H7 (cell line): ENCODE data around the gene ARHGEF5. TPM values are rescaled to one million over a fixed set of nuclear protein-coding genes. Genes with fewer than 3 reads are reported as not detected.
A peak's percentile ranks its signal among the peaks of the same experiment; 100 is the strongest.
"Not testable (repeated sequence)": the region's sequence is repeated elsewhere in the genome, so short reads cannot be mapped to it uniquely, and the experiment has no call there.

Experiments
- DNase-seq: peaks from one replicate; pipeline ENCODE4 v3.0.0; 2012
- H3K27me3 ChIP-seq: 2 replicates; pipeline ENCODE4 v1.6.0; 2011; ENCODE audit warnings: mild to moderate bottlenecking, low read length; ENCODE audit not compliant: control insufficient read depth, insufficient read depth
- H3K36me3 ChIP-seq: replicated peaks from 2 replicates; pipeline ENCODE4 v1.5.1; 2011; ENCODE audit warnings: low read length; ENCODE audit not compliant: control insufficient read depth, insufficient read depth
- H3K4me3 ChIP-seq: 2 replicates; pipeline ENCODE4 v1.5.1; 2011; ENCODE audit warnings: low read depth, mild to moderate bottlenecking, control low read depth, low read length, moderate library complexity; ENCODE audit not compliant: insufficient read depth
- total RNA-seq: library from RNA; depleted of rRNA; stranded (reverse); fragments of >200 nt; shearing (Covaris generic); gene quantifications from 2 replicates; pipeline ENCODE4 v1.2.3, GENCODE V29; 2014; rRNA removed

ARHGEF5 gene
- 10.4 and 15.9 TPM in 2 replicates for total RNA-seq

DNA sequence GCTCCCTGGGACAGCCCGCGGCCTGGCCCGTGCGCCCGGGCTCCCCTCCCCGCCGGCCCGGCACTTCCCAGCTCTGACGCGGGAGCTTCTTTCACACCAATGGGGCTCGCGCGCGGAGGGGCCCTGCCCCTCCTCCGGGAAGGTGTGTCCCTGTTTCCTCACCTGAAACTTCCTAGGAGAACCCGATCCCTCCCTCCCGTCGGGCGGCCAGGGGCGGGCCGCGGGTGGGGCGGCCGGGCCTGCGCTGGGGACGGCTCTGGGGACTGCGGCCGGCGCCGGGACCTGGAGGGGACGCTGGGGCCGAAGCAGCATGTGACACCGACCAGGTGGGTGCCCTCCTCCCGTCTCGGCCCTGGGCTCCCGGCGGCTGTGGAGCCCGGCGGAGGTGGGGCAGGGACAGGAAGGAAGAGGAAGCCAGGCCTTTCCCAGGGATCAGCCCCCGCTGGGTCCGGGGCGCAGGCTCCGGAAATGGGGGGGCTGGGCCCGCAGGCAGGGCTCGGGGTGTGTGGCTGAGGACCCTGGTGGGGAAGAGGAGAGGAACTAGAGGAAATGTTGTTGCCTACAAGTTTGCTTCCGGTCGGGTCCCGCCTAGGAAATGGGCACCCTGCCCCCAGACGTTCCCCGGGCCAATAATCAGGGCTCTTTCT lies at the start of gene ARHGEF5:
Gene ARHGEF5 (plus strand): TSS at position 227 of the 647 bp plus-strand sequence. CDS start 7,268 bp downstream, outside the sequence.
- not testable (repeated sequence) for H3K27me3 ChIP-seq, DNase-seq, H3K36me3 ChIP-seq
- H3K4me3 ChIP-seq, result peak within 1 kb of the TSS; percentile 26; the same call in 1 of the 2 replicates

DNA sequence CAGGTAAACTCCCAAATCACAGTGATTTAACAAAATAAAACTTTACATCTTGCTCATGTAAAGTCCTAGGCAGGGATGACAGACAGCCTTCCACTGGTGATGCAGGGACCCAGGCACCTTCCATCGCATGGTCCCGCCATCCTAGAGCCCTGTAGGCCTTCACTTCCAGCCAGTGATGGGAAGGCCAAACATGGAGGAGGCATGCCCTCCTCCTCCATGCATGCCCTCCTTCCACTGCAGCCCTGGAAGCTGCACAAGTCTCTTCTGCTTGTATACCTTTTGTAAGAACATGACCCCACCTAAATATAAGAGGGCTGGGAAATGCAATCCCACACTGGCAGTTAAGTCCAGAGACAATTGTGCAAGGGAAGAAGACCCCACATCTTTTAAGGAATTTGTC lies 45.5 kb upstream of the ARHGEF5 start:
- H3K27me3 ChIP-seq, H3K36me3 ChIP-seq, DNase-seq, H3K4me3 ChIP-seq: not testable (repeated sequence)

GRCh38 chr7:144311218-144311617 lies 44.0 kb upstream of the ARHGEF5 start:
- DNase-seq, H3K27me3 ChIP-seq, H3K36me3 ChIP-seq, H3K4me3 ChIP-seq: not testable (repeated sequence)

GRCh38 chr7:144311872-144312469 lies 43.2 kb upstream of the ARHGEF5 start, which contains the start of gene OR2A1:
OR2A1 (plus strand) TSS chr7:144312419; CDS start chr7:144318125, 5,706 bp downstream.
- H3K4me3 ChIP-seq, H3K36me3 ChIP-seq, DNase-seq, H3K27me3 ChIP-seq: not testable (repeated sequence)

GRCh38 chr7:144317537-144317936 lies 37.7 kb upstream of the ARHGEF5 start:
- H3K27me3 ChIP-seq, H3K36me3 ChIP-seq, DNase-seq, H3K4me3 ChIP-seq: not testable (repeated sequence)

- H3K27me3 ChIP-seq, H3K4me3 ChIP-seq, H3K36me3 ChIP-seq, DNase-seq: not testable (repeated sequence)
Observed at GRCh38 chr7:144319547-144319946, 35.7 kb upstream of the ARHGEF5 start.

GRCh38 chr7:144321677-144322206 lies 33.5 kb upstream of the ARHGEF5 start:
- H3K36me3 ChIP-seq, DNase-seq, H3K27me3 ChIP-seq, H3K4me3 ChIP-seq: not testable (repeated sequence)

- not testable (repeated sequence) for H3K4me3 ChIP-seq, H3K36me3 ChIP-seq, H3K27me3 ChIP-seq, DNase-seq
Observed at GRCh38 chr7:144323359-144323758, 31.8 kb upstream of the ARHGEF5 start.

DNA sequence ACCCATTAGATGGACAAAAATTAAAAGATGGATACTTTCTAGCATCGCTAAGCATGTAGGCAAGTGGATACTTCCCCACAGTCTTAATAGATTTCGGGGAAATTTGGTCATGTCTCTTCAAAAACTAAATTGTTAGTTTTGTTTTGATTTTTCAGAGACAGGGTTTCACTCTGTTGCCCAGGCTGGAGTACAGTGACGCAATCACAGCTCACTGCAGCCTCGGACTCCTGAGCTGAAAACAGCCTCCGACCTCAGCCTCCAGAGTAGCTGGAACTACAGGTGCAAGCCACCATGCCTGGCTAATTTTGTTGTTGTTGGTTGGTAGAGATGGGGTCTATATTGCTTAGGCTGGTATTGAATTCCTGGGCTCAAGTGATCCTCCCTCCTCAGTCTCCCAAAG lies 29.3 kb upstream of the ARHGEF5 start:
- not testable (repeated sequence) for DNase-seq, H3K4me3 ChIP-seq, H3K27me3 ChIP-seq, H3K36me3 ChIP-seq

- not testable (repeated sequence) for DNase-seq, H3K27me3 ChIP-seq, H3K4me3 ChIP-seq, H3K36me3 ChIP-seq
Observed at GRCh38 chr7:144330044-144330443, 25.2 kb upstream of the ARHGEF5 start.

- not testable (repeated sequence) for H3K27me3 ChIP-seq, DNase-seq, H3K36me3 ChIP-seq, H3K4me3 ChIP-seq
Observed at GRCh38 chr7:144331221-144331995, 23.8 kb upstream of the ARHGEF5 start.

GRCh38 chr7:144331996-144332288 lies 23.3 kb upstream of the ARHGEF5 start:
- not testable (repeated sequence) for H3K36me3 ChIP-seq, H3K4me3 ChIP-seq, H3K27me3 ChIP-seq, DNase-seq

- H3K27me3 ChIP-seq, H3K4me3 ChIP-seq, DNase-seq, H3K36me3 ChIP-seq: not testable (repeated sequence)
Observed at GRCh38 chr7:144348625-144349024, 6.6 kb upstream of the ARHGEF5 start.

- not testable (repeated sequence) for H3K27me3 ChIP-seq, H3K4me3 ChIP-seq, DNase-seq, H3K36me3 ChIP-seq
Observed at GRCh38 chr7:144351667-144352066, 3.5 kb upstream of the ARHGEF5 start.

DNA sequence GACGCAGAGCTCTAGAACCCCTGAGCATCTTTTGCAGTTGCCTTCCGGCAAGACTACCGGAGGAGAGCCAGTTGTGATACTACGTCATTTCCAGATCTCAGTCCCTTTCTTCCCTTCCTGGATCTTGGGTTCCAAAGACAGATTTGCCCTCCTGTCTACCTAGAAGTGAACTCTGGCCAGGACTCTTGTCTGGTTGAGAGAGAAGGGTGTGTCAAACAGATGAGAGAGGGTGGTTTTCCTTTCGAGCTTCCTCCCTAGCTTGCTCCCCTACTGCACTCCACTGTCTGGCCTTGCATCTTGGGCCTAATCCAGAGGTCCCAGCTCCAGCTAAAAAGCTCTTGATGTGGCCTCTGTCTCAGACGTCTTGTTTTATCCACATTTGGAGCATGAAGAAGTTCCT lies 983 bp downstream of the ARHGEF5 start:
- not testable (repeated sequence) for H3K4me3 ChIP-seq, DNase-seq, H3K36me3 ChIP-seq, H3K27me3 ChIP-seq
